HG03354 (cell line): ENCODE results near the gene GLP2R.

Experiments used
- ATAC-seq: cut with Tn5 transposase; IDR thresholded peaks from one replicate; pipeline ENCODE4 v1.9.1; 2021; ENCODE audit warnings: mild to moderate bottlenecking; ENCODE audit not compliant: unreplicated experiment, poor library complexity, severe bottlenecking

Gene GLP2R

DNA sequence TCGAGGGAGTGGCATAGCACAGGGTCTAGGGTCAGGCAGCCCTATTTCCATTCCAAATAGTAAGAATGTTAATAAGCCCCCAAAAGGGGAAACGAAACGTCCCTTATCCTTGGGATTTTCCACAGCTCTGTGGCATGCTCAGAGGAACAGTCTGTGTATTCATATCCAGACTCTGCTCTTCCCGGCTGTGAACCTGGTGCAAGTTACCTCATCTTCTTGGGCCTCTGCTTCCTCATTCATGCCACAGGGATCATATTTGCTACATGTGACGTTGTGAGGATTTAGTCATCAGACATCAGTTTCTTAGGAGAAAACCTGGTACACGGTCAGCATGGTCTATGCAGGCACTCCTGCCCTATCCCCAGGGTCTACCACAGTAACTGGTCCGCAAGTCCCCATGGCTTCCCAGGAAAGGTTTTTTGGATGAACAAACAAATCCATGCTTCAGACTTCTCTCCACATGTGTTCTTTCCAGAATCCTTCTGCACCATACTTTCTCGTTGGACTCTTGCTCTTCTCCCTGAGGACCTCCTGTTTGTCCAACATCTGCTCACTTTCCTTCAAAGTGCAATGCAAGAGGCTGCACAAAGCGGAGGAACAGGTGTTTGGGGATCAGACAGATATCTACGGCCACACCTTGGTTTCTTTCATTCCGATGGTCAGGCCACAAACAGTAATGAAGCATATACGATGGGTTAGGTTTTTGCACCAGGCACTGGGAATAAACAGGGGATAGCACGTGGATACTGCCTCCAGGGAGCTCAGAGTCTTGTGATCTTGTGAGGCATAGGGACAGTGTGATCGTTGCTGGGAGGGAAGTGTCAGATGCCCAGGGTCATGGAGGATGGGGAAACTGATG, 17.7 kb downstream of the GLP2R start:
- no peak for ATAC-seq

DNA sequence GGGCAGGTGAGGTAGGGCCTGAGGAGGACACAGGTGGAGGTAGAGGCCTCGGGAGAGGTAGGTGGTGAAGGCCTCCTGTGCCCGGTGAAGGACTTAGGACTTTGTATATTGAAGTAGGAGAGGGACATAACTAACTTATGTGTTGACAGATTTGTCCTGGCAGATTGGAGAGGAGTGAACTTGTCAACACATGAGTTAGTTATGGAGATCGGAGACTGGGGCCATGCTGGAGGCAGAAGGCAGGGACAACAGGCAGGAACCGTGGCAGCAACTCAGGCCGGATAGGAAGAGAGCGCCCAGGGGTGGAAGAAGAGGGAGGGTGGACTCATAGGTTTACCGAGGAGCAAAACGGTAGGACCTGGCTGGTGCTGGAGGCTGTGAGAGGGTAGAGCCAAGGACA, 18.4 kb downstream of the GLP2R start:
- no peak for ATAC-seq

- ATAC-seq: no peak
Observed at GRCh38 chr17:9845306-9845705, 19.6 kb downstream of the GLP2R start.

- no peak for ATAC-seq
Observed at GRCh38 chr17:9850151-9850550, 24.4 kb downstream of the GLP2R start.

GRCh38 chr17:9854255-9854654, 28.5 kb downstream of the GLP2R start:
- ATAC-seq: no peak

- no peak for ATAC-seq
Observed at GRCh38 chr17:9855036-9855435, 29.3 kb downstream of the GLP2R start.

DNA sequence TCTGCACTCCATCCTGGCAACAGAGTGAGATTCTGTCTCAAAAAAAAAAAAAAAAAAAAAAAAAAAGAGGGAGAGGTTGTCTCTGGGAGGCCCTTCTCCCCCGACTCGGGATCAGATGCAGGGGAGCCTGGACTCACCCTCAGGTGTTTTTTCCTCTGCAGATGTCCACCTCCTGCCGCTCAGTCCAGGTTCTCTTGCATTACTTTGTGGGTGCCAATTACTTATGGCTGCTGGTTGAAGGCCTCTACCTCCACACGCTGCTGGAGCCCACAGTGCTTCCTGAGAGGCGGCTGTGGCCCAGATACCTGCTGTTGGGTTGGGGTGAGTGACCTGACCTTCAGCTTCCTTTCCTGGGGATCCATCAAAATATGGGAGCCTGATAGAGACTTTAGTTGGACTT, 34.1 kb downstream of the GLP2R start:
- ATAC-seq: no peak

GRCh38 chr17:9860851-9861250, 35.1 kb downstream of the GLP2R start:
- ATAC-seq: no peak

DNA sequence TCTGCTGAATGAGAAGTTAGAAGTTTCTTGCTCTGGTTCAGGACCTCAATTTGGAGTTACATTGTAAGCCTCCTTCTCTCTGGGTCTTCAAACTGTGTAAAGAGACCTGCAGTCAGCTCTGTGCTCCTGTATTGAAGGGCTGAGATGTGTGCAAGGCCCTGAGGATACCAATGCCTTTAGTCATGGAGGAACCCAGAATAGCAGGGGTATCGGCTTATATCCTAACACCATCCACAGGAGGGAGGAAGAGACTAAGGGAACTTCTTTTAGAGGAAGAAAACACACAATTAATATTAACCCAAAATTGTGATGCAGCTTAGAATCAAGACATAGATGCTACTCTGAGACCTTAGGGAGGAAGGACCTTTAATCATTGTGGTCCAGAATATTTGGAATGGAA, 36.5 kb downstream of the GLP2R start:
- ATAC-seq: no peak

- ATAC-seq: no peak
Observed at GRCh38 chr17:9862949-9863348, 37.2 kb downstream of the GLP2R start.

DNA sequence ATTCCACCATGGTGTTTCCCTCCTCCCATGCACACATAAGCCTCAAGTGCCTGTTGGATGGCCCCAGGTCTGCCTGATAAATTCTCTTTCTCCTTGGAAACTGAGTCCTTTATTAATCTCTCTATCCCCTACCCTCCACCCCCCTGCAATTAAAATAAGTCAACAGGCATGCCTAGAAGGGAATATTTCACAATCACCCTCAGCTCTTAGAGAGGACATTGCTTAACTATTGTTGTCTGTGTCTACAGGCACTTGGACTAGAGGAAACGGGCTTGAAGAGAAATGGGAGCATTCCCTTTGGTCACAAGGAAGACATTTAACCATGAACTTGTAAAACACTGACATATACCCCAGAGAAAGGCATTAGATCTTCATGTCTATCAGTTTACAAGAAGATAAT, 39.9 kb downstream of the GLP2R start:
- no peak for ATAC-seq

- ATAC-seq: no peak
Observed at GRCh38 chr17:9868552-9868951, 42.8 kb downstream of the GLP2R start.

DNA sequence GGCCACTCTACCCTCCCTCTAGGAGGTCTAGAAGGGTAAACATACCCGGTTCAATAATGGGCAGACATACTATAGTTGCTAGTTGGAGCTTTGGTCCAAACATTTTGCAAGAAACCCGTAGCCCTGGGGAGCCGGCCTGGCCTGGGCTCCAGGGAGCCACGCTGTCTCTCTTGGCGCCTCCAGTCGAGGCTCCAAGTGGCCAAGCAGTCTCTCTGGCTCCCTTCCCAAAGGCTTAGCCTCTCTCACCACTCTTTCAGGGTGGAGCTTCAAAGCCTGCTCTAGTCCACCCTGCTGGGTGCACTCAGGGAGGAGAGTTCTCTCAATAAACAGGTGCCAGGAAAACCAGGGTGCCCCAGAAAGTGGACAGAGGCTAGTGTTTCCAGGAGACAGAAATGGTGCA, 47.1 kb downstream of the GLP2R start:
- ATAC-seq: no peak

DNA sequence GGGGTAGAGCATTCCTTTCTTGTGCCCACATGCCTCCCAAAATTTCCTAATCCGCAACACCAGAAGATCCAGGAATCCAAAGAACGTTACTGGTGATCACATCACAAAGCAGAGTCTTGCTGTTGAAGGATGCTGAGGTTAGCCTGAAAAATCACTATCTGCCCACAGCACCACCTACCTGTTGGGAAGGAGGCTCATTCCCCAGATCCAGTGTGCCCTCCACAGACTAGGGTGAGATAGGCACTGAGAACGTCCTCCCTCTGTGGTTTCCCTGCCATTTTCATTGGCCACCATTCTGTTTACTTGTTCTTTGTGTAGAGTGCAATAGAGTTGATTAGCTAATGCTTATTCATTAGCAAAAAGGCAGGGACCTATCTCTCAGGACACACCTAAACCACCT, 49.0 kb downstream of the GLP2R start:
- no peak for ATAC-seq

- ATAC-seq: no peak
Observed at GRCh38 chr17:9875441-9875840, 49.7 kb downstream of the GLP2R start.

DNA sequence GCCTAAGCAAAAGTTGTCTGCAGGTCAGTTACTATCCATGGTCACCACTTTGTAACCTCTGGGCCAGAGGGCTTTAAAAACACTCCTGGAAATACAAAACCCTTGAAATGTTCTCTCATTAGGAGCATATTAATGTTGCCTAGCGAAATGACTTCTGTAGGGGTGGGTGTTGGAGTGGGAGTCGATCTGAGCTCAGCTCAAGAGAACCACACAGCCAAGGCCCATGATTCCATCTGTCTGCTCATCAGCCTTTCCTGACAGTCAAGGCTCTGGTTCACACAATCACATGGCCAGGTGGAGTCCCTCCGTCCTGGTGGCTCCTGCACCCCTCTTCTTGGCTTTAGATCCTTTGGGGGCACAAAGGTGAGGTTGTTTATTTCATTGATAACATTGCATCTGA, 52.6 kb downstream of the GLP2R start:
- ATAC-seq: no peak

- no peak for ATAC-seq
Observed at GRCh38 chr17:9878786-9879525, 53.2 kb downstream of the GLP2R start.

- ATAC-seq: no peak
Observed at GRCh38 chr17:9880582-9880999, 54.9 kb downstream of the GLP2R start.

DNA sequence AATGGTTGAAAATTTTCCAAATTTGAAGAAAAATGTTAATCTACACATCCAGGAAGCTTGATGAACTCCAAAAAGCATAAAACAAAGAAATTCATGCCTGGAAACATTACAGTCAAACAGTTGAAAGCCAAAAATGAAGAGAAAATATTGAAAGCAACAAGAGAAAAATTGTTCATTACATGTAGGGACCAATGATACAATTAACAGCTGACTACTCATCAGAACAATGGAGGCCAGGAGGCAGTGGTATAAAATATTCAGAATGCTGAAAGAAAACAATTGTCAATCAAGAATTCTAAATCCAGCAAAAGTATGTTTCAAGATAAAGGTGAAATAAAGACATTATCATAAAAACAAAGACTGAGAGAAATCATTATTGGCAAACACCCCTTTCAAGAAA, 57.7 kb downstream of the GLP2R start:
- ATAC-seq: no peak

GRCh38 chr17:9886141-9886930, 60.6 kb downstream of the GLP2R start:
- ATAC-seq: no peak
